Testis (tissue), 3 donors: ENCODE data around the gene ACAN. TPM values are rescaled to one million over a fixed set of nuclear protein-coding genes. Genes with fewer than 3 reads are reported as not detected.

Experiments
- DNase-seq: peaks from one replicate; pipeline ENCODE4 v3.0.0-alpha.2; 2019
- H3K27ac ChIP-seq, 2 donors: fragments of 200-600 bp; sonication (generic); one replicate each; pipeline ENCODE4 v1.5.1; 2019
- H3K27me3 ChIP-seq: fragments of 200-600 bp; sonication (generic); one replicate; pipeline ENCODE4 v1.5.1; 2019
- H3K36me3 ChIP-seq: fragments of 200-600 bp; sonication (generic); one replicate; pipeline ENCODE4 v1.5.1; 2017; ENCODE audit warnings: low read depth; ENCODE audit errors: missing control alignments
- H3K4me1 ChIP-seq: fragments of 200-600 bp; sonication (generic); one replicate; pipeline ENCODE4 v1.5.1; 2019
- H3K4me3 ChIP-seq, 2 donors: fragments of 200-600 bp; sonication (generic); one replicate each; pipeline ENCODE4 v1.5.1; 2017 to 2019
- H3K9me3 ChIP-seq: fragments of 200-600 bp; sonication (generic); one replicate; pipeline ENCODE4 v1.5.1; 2017
- CTCF ChIP-seq, 3 experiments: fragments of 450-650 bp in 2 of 3; fragments of 200-600 bp in 1 of 3; sonication (generic) in 1 of 3; IDR thresholded peaks; one replicate each; pipeline ENCODE4 v1.5.1; 2016 to 2019; ENCODE audit warnings: antibody characterized with exemption in 3 of 3, mild to moderate bottlenecking in 2 of 3, moderate library complexity in 1 of 3
- POLR2A ChIP-seq: fragments of 450-650 bp; IDR thresholded peaks from one replicate; pipeline ENCODE4 v1.6.1; 2017; ENCODE audit warnings: antibody characterized with exemption, mild to moderate bottlenecking, moderate library complexity
- WGBS, 2 donors: methylation state at CpG; one replicate each; pipeline ENCODE4 v1.1.5; 2018; 5-methylcytosine and 5-hydroxymethylcytosine counted together
- intact Hi-C: fragments of 100-400 bp; cut with DNase I; formaldehyde crosslinking; loops from one replicate; pipeline ENCODE4 v1.15.1; 2023; ENCODE audit warnings: low total_unique reads
- polyA plus RNA-seq: library from polyadenylated mRNA; stranded (reverse); fragments of 350-450 nt; fragmentation: Illumina TruSeq; extraction: RNeasy Lipid Tissue Mini Kit (QIAGEN cat#74804); gene quantifications from one replicate; pipeline ENCODE4 v1.2.3, GENCODE V29; 2014; ENCODE audit warnings: low read depth, low replicate concordance; ENCODE audit not compliant: insufficient read depth
- total RNA-seq, 2 donors: library from RNA; depleted of rRNA; stranded (reverse); fragments of >200 nt; gene quantifications; one replicate each; pipeline ENCODE4 v1.2.3, GENCODE V29; 2016

Gene ACAN
- total and polyA plus RNA-seq, 3 donors from 2014 or later, result 2.4 to 6.6 (median 4.1) TPM

- Histone ChIP-seq H3K36me3 (no peaks in the 10 kb centered on the region), H3K4me1 (peaks cover 10% of the 10 kb centered on the region), H3K9me3 (no peaks in the 10 kb centered on the region), H3K4me3 (no peak overlapping the region), H3K27ac (no peak overlapping the region), H3K27me3 (no peaks in the 10 kb centered on the region)
- TF ChIP-seq POLR2A (no peak), CTCF (IDR thresholded peaks at IDR 0.05) (peak; percentile 43 to 62 (median 46))
- intact Hi-C loops, result loop anchor here (10.0 kb wide), 1 partner anchor 180 kb away; no protein-coding TSS in a partner anchor
- WGBS, 2 donors, result 41 to 56% methylated on average over 7 to 14 of the region's 14 CpGs
- DNase-seq, result peak; percentile 72
Measured at GRCh38 chr15:88834211-88834812, 31.1 kb downstream of the ACAN start.

GRCh38 chr15:88835119-88835518 is 31.9 kb downstream of the ACAN start:
- no peak for DNase-seq
- Histone ChIP-seq H3K9me3 (no peaks in the 10 kb centered on the region), H3K27me3 (no peaks in the 10 kb centered on the region), H3K4me1 (peaks cover 10% of the 10 kb centered on the region), H3K4me3 (no peak overlapping the region), H3K27ac (no peak overlapping the region), H3K36me3 (no peaks in the 10 kb centered on the region)
- WGBS, 2 donors, result 87 to 94% methylated on average over 4 of the region's 4 CpGs
- intact Hi-C loops, result loop anchor here (10.0 kb wide), 1 partner anchor 180 kb away; no protein-coding TSS in a partner anchor
- TF ChIP-seq CTCF (IDR thresholded peaks at IDR 0.05), result no peak
- TF ChIP-seq POLR2A, result no peak

- TF ChIP-seq POLR2A (no peak), CTCF (IDR thresholded peaks at IDR 0.05) (no peak)
- no peak for DNase-seq
- intact Hi-C loops, result loop anchor here (10.0 kb wide), 1 partner anchor 181 kb away; no protein-coding TSS in a partner anchor
- no peak overlapping the region for H3K27ac ChIP-seq
- no peaks in the 10 kb centered on the region for H3K9me3 ChIP-seq
- no peak overlapping the region for H3K4me3 ChIP-seq
- H3K27me3 ChIP-seq, result no peaks in the 10 kb centered on the region
- no peaks in the 10 kb centered on the region for H3K36me3 ChIP-seq
- WGBS, 2 donors, result 76 to 80% methylated on average over 2 of the region's 2 CpGs
- H3K4me1 ChIP-seq, result peaks cover 10% of the 10 kb centered on the region
Measured at GRCh38 chr15:88835646-88836045, 32.4 kb downstream of the ACAN start.

GRCh38 chr15:88838667-88839066 is 35.4 kb downstream of the ACAN start:
- WGBS, 2 donors, result 90 to 91% methylated on average over 6 to 18 of the region's 18 CpGs
- H3K27me3 ChIP-seq, result no peaks in the 10 kb centered on the region
- DNase-seq, result no peak
- H3K4me3 ChIP-seq, result no peak overlapping the region
- no peaks in the 10 kb centered on the region for H3K36me3 ChIP-seq
- peaks cover 3% of the 10 kb centered on the region for H3K4me1 ChIP-seq
- TF ChIP-seq CTCF (IDR thresholded peaks at IDR 0.05) (no peak), POLR2A (no peak)
- intact Hi-C loops, result loop anchor here (10.0 kb wide), 1 partner anchor 184 kb away; no protein-coding TSS in a partner anchor
- no peak overlapping the region for H3K27ac ChIP-seq
- H3K9me3 ChIP-seq, result no peaks in the 10 kb centered on the region

- no peak for TF ChIP-seq CTCF (IDR thresholded peaks at IDR 0.05)
- TF ChIP-seq POLR2A, result no peak
- Histone ChIP-seq H3K27ac (no peak overlapping the region), H3K27me3 (no peaks in the 10 kb centered on the region), H3K36me3 (no peaks in the 10 kb centered on the region), H3K4me1 (no peaks in the 10 kb centered on the region), H3K9me3 (no peaks in the 10 kb centered on the region), H3K4me3 (no peak overlapping the region)
- DNase-seq, result no peak
- intact Hi-C loops, result loop anchor here (10.0 kb wide), 1 partner anchor 184 kb away; no protein-coding TSS in a partner anchor
- WGBS, 2 donors, result 88 to 100% methylated on average over 2 to 3 of the region's 3 CpGs
Measured at GRCh38 chr15:88839146-88839545, 35.9 kb downstream of the ACAN start.
